ENCODE results near the gene TNNC2. TPM values are rescaled to one million over a fixed set of nuclear protein-coding genes. Genes with fewer than 3 reads are reported as not detected.

TNNC2 gene
- polyA plus RNA-seq, 2 of the 4 experiments (the other 2 are of a cell fraction), result 0.23 TPM; not detected in 1

- Histone ChIP-seq H3K27ac (no peak overlapping the region), H3K4me1 (no peaks in the 10 kb centered on the region), H3K9me3 (no peaks in the 10 kb centered on the region), H3K4me2 (no peak overlapping the region), H3K4me3 (no peak overlapping the region)
- CTCF ChIA-PET, result interaction anchor here (0.7 to 1.3 kb wide), 2 partner anchors 19 to 104 kb away, joined by 3 to 4 read pairs; no protein-coding TSS in a partner anchor
- POLR2A ChIA-PET, result no interaction called here
- FAIRE-seq (no peak), ATAC-seq (peak in 1 of 2 experiments; percentile 52; a peak in 3 of 6 replicates), DNase-seq (ENCODE audit: low read depth in 1 of 2, low spot score in 1 of 2) (no peak)
- TF ChIP-seq NFE2L2 (conservative IDR thresholded peaks at IDR 0.05; ENCODE audit: low read length) (no peak), GATA3 (IDR thresholded peaks at IDR 0.05; ENCODE audit: borderline replicate concordance) (no peak), FOSL2 (IDR thresholded peaks at IDR 0.05) (no peak), FOSL2 (CRISPR knock-in tag; IDR thresholded peaks at IDR 0.05) (no peak), NPAS2 (CRISPR knock-in tag; IDR thresholded peaks at IDR 0.05; ENCODE audit: borderline replicate concordance) (no peak), ATOH8 (CRISPR knock-in tag; IDR thresholded peaks at IDR 0.05; ENCODE audit: low read depth) (no peak), PHF8 (IDR thresholded peaks at IDR 0.05; ENCODE audit: borderline replicate concordance, low read depth) (no peak), SMC3 (IDR thresholded peaks at IDR 0.05) (no peak), KDM1A (IDR thresholded peaks at IDR 0.05; ENCODE audit: low read depth) (no peak)
- WGBS (ENCODE audit: missing lambda C conversion rate), result 83% methylated on average over 8 of the region's 8 CpGs
Measured at GRCh38 chr20:45848969-45849582, 22.0 kb upstream of the TNNC2 start.

- WGBS (ENCODE audit: missing lambda C conversion rate), result 92% methylated on average over 8 of the region's 8 CpGs
- Histone ChIP-seq H3K4me3 (no peak overlapping the region), H3K27ac (no peak overlapping the region), H3K9me3 (no peaks in the 10 kb centered on the region), H3K4me1 (no peaks in the 10 kb centered on the region), H3K4me2 (no peak overlapping the region)
- ATAC-seq (peak in 1 of 2 experiments; percentile 20; a peak in 1 of 6 replicates), DNase-seq (ENCODE audit: low read depth in 1 of 2, low spot score in 1 of 2) (no peak), FAIRE-seq (no peak)
- TF ChIP-seq HOXB5 (CRISPR knock-in tag; IDR thresholded peaks at IDR 0.05) (no peak), RARB (CRISPR knock-in tag; IDR thresholded peaks at IDR 0.05) (no peak), MAFK (IDR thresholded peaks at IDR 0.05; ENCODE audit: partially characterized antibody) (no peak), PBX3 (IDR thresholded peaks at IDR 0.05) (no peak), POLR2AphosphoS2 (conservative IDR thresholded peaks at IDR 0.05; ENCODE audit: low read length) (no peak), GATA3 (IDR thresholded peaks at IDR 0.05; ENCODE audit: borderline replicate concordance) (no peak)
- ChIA-PET CTCF (interaction anchor here (0.6 kb wide), 1 partner anchor 48 kb away, joined by 3 read pairs; no protein-coding TSS in a partner anchor), POLR2A (no interaction called here)
Measured at GRCh38 chr20:45848421-45848820, 21.3 kb upstream of the TNNC2 start.

- no peak for FAIRE-seq
- H3K4me1 ChIP-seq, result no peaks in the 10 kb centered on the region
- DNase-seq (ENCODE audit: low read depth in 1 of 2, low spot score in 1 of 2), result no peak
- ChIA-PET POLR2A (no interaction called here), CTCF (interaction anchor here (1.5 to 1.6 kb wide), 2 partner anchors 10 to 20 kb away, joined by 3 to 4 read pairs; no protein-coding TSS in a partner anchor)
- no peaks in the 10 kb centered on the region for H3K9me3 ChIP-seq
- no peak overlapping the region for H3K27ac ChIP-seq
- H3K4me3 ChIP-seq, result no peak overlapping the region
- no peak overlapping the region for H3K4me2 ChIP-seq
- peak in 1 of 2 experiments; percentile 30; a peak in 2 of 6 replicates for ATAC-seq
- TF ChIP-seq HDAC2 (IDR thresholded peaks at IDR 0.05) (no peak), RARB (CRISPR knock-in tag; IDR thresholded peaks at IDR 0.05) (no peak), REST (IDR thresholded peaks at IDR 0.05) (no peak), RFX5 (IDR thresholded peaks at IDR 0.05) (no peak), ELK1 (IDR thresholded peaks at IDR 0.05; ENCODE audit: low read depth, low read length) (no peak), KDM5A (IDR thresholded peaks at IDR 0.05) (no peak), HOXB5 (CRISPR knock-in tag; IDR thresholded peaks at IDR 0.05) (no peak), CHD4 (IDR thresholded peaks at IDR 0.05; ENCODE audit: borderline replicate concordance) (no peak), MAX (IDR thresholded peaks at IDR 0.05) (no peak), SREBF2 (IDR thresholded peaks at IDR 0.05) (no peak), RAD21 (conservative IDR thresholded peaks at IDR 0.05 in 1 of 2, IDR thresholded peaks at IDR 0.05 in 1 of 2) (no peak), JUNB (IDR thresholded peaks at IDR 0.05) (no peak), TFCP2L1 (CRISPR knock-in tag; IDR thresholded peaks at IDR 0.05) (no peak), ATOH8 (CRISPR knock-in tag; IDR thresholded peaks at IDR 0.05; ENCODE audit: low read depth) (no peak), EHMT2 (IDR thresholded peaks at IDR 0.05; ENCODE audit: low read depth) (no peak), EP300 (IDR thresholded peaks at IDR 0.05) (no peak)
Measured at GRCh38 chr20:45845452-45845851, 18.3 kb upstream of the TNNC2 start.
